Subcutaneous abdominal adipose tissue (tissue), 5 donors: Measurements from ENCODE around the gene C22orf23.

ENCODE experiments used
- H3K27ac ChIP-seq: one replicate; pipeline ENCODE4 v1.7.0; 2013; ENCODE audit warnings: low read depth, mild to moderate bottlenecking, inconsistent platforms, low read length, moderate library complexity
- H3K27me3 ChIP-seq, 5 donors: one replicate each; pipeline ENCODE4 v1.7.0; 2013; ENCODE audit warnings: low read length in 5 of 5, inconsistent platforms in 1 of 5; ENCODE audit not compliant: control insufficient read depth in 5 of 5, insufficient read depth in 4 of 5
- H3K36me3 ChIP-seq, 5 donors: one replicate each; pipeline ENCODE4 v1.7.0; 2013; ENCODE audit warnings: low read length in 5 of 5; ENCODE audit not compliant: control insufficient read depth in 5 of 5, insufficient read depth in 5 of 5
- H3K4me1 ChIP-seq, 5 donors: one replicate each; pipeline ENCODE4 v1.7.0; 2013; ENCODE audit warnings: low read length in 5 of 5, mild to moderate bottlenecking in 3 of 5, moderate library complexity in 1 of 5; ENCODE audit not compliant: control insufficient read depth in 5 of 5, insufficient read depth in 5 of 5
- H3K4me3 ChIP-seq, 5 donors: one replicate each; pipeline ENCODE4 v1.7.0; 2013; ENCODE audit warnings: low read length in 5 of 5, low read depth in 1 of 5
- H3K9ac ChIP-seq, 5 donors: one replicate each; pipeline ENCODE4 v1.7.0; 2013; ENCODE audit warnings: low read length in 5 of 5, mild to moderate bottlenecking in 4 of 5, moderate library complexity in 3 of 5
- H3K9me3 ChIP-seq, 5 donors: one replicate each; pipeline ENCODE4 v1.7.0; 2013; ENCODE audit warnings: low read length in 5 of 5; ENCODE audit not compliant: control insufficient read depth in 5 of 5
- donor health status: healthy.
- donor health status: healthy.
- donor health status: healthy.
- donor health status: healthy.
- donor health status: healthy.

C22orf23 gene

DNA sequence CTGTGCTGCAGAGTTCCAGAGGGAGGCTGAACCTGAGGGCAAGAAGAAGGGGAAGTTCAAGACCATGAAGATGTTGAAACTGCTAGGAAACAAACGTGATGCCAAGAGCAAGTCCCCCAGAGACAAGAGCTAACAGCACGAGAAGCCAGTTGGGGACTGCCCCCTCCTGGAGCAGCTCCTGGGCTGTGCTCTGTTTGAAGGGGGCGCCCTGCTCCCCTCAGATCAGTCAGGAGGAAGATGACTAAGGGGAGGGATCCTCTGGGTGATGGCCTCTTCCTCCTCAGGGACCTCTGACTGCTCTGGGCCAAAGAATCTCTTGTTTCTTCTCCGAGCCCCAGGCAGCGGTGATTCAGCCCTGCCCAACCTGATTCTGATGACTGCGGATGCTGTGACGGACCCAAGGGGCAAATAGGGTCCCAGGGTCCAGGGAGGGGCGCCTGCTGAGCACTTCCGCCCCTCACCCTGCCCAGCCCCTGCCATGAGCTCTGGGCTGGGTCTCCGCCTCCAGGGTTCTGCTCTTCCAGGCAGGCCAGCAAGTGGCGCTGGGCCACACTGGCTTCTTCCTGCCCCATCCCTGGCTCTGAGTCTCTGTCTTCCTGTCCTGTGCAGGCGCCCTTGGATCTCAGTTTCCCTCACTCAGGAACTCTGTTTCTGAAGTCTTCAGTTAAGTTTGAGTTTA lies 12.6 kb downstream of the C22orf23 start:
- H3K27me3 ChIP-seq = no peaks in the 10 kb centered on the region
- H3K36me3 ChIP-seq = peaks cover 0 to 55% (median 43%) of the 10 kb centered on the region in 5 donors

DNA sequence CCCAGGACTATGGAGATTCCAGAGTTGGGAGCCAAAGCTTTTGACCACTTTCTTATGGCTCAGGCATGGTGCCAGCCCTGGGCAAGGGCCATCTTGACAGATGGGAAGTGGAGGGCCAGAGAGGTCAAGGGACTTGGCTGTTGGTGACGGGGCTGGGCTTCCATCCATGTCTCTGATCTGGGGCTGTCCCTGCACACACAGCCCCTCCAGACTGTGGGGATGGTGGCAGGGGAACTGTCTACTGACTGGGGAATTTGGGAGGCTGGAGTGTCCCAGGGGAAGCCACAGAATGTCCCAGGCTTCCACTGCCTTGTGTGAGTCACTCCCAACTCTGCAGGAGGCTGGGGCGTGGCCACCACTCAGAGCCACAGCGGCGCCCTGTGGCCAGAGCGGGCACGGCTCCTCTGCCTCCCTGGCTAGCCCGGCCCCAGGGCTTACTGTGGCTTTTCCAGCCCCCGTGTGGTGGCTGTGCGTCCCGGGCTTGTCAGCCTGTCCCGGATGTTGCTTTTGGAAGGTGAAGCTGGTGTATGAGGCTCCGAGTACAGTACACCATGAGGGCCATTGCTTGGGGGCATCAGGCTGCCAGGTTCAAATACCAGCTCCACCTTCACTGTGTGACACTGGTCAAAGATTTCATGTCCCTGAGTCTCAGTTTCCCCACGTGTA lies 19.6 kb downstream of the C22orf23 start:
- H3K36me3 ChIP-seq = peaks cover 0 to 54% (median 34%) of the 10 kb centered on the region in 5 donors
- peak overlapping the region in 2 of 5 donors; percentile 0 to 43 for H3K9ac ChIP-seq
- no peaks in the 10 kb centered on the region for H3K9me3 ChIP-seq
- H3K27ac ChIP-seq = peak overlapping the region; percentile 91
- peaks cover 5 to 26% (median 15%) of the 10 kb centered on the region in 5 donors for H3K4me1 ChIP-seq
- peak overlapping the region in 1 of 5 donors; percentile 2 for H3K4me3 ChIP-seq
- H3K27me3 ChIP-seq = no peaks in the 10 kb centered on the region

More for the DNA sequence above, 12.6 kb downstream of the C22orf23 start:
- no peaks in the 10 kb centered on the region for H3K9me3 ChIP-seq
- no peak overlapping the region for H3K4me3 ChIP-seq
- H3K9ac ChIP-seq = peak overlapping the region in 1 of 5 donors; percentile 45
- H3K4me1 ChIP-seq = peaks cover 0 to 9% (median 7%) of the 10 kb centered on the region in 5 donors
- H3K27ac ChIP-seq = no peak overlapping the region

DNA sequence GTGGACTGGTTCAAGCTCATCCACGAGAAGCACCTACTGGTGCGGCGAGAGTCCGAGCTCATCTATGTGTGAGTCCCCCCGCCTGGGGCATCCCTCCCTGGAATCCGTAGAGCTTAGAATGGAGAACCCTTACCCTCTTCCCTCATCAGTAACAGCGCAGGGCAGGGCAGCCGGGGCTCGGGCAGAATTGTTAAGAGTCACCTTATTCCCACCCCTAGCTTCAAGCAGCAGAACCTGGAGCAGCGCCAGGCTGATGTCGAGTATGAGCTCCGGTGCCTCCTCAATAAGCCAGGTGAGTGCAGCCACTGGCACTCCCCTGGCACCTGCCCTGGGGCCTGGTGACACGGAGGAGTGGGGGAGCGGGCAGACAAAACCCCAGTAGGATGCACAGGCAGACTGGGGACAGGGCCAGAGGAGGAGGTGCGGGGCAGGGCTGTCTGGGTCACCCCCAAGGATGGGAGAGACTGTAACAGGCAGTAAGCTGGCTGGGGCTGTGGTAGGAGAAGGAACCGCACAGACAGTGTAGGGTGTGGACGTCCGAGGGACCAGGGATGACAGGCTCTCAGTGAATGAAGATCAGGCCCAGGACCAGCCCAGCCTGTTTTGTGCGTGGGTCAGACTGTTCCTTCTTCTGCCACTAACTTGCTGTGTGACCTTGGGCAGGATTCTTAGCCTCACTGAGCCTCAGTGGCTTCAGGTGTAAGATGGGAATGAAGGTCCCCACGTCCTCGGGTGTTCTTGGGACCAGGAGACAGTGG lies 20.4 kb downstream of the C22orf23 start:
- Histone ChIP-seq H3K27me3 (no peaks in the 10 kb centered on the region), H3K9ac (no peak overlapping the region), H3K4me3 (no peak overlapping the region), H3K36me3 (peaks cover 0 to 57% (median 37%) of the 10 kb centered on the region in 5 donors), H3K4me1 (peaks cover 5 to 26% (median 15%) of the 10 kb centered on the region in 5 donors), H3K27ac (peak overlapping the region; percentile 91), H3K9me3 (no peaks in the 10 kb centered on the region)

DNA sequence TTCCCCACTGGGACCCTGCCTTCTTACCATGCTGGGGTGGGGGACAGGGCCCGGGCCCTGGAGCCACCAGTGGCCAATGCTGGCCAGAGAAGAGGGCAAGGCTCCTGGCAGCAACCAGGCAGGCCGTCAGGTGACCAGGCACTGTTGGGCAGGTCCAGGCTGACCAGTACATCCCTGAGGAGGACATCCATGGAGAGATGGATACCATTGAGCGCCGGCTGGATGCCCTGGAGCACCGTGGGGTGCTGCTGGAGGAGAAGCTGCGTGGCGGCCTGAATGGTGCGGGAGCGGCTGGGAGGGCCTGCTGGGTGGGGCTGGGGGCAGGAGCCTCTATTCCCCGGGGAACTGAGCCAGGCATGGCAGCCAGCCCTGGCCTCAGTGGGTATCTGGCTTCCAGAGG lies 21.0 kb downstream of the C22orf23 start:
- H3K9ac ChIP-seq = no peak overlapping the region
- peak overlapping the region; percentile 91 for H3K27ac ChIP-seq
- H3K4me3 ChIP-seq = no peak overlapping the region
- H3K36me3 ChIP-seq = peaks cover 0 to 55% (median 38%) of the 10 kb centered on the region in 5 donors
- no peaks in the 10 kb centered on the region for H3K27me3 ChIP-seq
- H3K9me3 ChIP-seq = no peaks in the 10 kb centered on the region
- peaks cover 5 to 26% (median 15%) of the 10 kb centered on the region in 5 donors for H3K4me1 ChIP-seq

DNA sequence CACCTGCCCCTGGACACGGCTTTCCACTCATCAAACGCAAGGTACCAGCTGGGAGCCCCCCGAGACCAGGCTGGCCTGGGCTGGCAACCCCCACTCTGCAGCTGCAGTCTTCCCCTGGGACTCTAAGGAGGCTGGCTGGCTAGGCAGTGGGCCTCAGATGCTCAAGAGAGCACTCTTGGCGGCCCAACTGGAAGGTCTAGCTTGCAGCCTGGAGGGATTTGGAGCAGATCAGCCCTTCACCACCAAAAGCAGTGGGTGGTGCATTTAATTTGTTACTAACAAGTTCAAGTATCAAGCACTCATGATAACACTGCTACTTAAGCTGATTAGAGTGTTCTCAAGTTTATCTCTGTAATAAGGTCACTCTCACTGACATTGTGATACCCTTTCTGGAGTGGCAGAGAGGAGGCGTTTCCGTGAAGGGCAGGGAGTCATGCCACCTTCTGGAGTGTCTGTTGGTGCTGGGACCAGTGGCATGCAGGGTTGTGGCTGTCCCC lies 21.5 kb downstream of the C22orf23 start:
- Histone ChIP-seq H3K4me3 (no peak overlapping the region), H3K27ac (peak overlapping the region; percentile 91)

DNA sequence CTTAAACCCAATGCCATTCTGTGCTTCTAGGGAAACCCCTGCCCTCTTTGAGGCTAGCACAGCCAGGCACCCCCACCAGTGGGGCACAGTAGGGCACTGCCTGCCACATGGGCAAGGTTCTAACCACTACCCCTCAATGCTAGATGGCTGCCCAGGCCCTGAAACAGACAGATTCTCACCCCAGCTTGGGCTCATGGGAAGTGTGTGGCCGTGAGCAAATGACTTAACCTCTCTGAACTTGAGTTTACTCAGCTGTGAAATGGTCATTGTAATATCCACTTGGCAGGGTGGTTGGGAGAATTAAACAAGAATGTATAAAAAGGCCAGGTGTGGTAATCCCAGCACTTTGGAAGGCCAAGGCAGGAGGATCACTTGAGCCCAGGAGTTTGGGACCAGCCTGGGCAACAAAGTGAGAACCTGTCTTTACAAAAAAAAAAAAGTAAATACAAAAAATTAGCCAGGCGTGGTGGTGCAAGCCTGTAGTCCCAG lies 22.4 kb downstream of the C22orf23 start:
- Histone ChIP-seq H3K9ac (peak overlapping the region in 1 of 5 donors; percentile 56), H3K27me3 (no peaks in the 10 kb centered on the region), H3K36me3 (peaks cover 0 to 62% (median 48%) of the 10 kb centered on the region in 5 donors), H3K4me1 (peaks cover 5 to 26% (median 15%) of the 10 kb centered on the region in 5 donors), H3K4me3 (no peak overlapping the region), H3K27ac (peak overlapping the region; percentile 11), H3K9me3 (no peaks in the 10 kb centered on the region)

More for the DNA sequence above, 21.5 kb downstream of the C22orf23 start:
- Histone ChIP-seq H3K9ac (no peak overlapping the region), H3K9me3 (no peaks in the 10 kb centered on the region), H3K36me3 (peaks cover 0 to 57% (median 40%) of the 10 kb centered on the region in 5 donors), H3K27me3 (no peaks in the 10 kb centered on the region), H3K4me1 (peaks cover 5 to 26% (median 15%) of the 10 kb centered on the region in 5 donors)

DNA sequence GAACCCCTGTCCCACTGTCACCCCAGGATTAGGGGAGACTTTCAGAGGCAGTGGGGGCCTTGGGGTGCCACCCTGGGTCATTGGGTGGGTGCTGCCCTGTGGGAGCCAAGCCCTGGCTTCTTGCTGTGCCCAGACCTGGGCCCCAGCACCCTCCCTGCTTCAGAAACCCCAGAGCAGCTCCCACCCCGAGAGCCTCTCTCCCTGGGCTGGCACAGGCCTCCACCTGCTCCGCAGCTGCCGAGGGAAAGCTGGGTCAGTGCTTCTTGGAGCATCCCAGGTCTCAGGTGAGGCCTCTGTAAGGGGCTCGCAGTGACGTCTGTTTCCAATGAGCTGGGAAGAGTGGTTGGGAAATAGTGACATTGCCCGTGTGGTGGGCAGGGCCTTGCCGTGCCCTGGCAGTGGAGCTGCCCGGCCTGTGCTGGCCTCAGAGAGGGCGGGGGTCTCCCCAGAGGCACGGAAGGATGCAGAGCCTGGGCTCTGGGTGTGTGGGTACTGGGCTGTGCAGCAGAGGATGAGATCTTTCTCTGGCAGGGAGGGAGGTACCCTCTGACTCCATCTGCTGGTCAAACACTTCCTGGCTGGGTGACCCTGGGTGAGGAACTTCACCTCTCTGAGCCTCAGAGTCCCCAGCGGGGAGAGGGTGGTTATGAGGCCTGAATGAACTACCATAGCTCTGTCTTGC lies 23.0 kb downstream of the C22orf23 start:
- Histone ChIP-seq H3K9me3 (no peaks in the 10 kb centered on the region), H3K27me3 (no peaks in the 10 kb centered on the region), H3K27ac (peak overlapping the region; percentile 11), H3K4me3 (no peak overlapping the region), H3K36me3 (peaks cover 0 to 68% (median 54%) of the 10 kb centered on the region in 5 donors), H3K4me1 (peaks cover 5 to 26% (median 15%) of the 10 kb centered on the region in 5 donors), H3K9ac (peak overlapping the region in 1 of 5 donors; percentile 56)

DNA sequence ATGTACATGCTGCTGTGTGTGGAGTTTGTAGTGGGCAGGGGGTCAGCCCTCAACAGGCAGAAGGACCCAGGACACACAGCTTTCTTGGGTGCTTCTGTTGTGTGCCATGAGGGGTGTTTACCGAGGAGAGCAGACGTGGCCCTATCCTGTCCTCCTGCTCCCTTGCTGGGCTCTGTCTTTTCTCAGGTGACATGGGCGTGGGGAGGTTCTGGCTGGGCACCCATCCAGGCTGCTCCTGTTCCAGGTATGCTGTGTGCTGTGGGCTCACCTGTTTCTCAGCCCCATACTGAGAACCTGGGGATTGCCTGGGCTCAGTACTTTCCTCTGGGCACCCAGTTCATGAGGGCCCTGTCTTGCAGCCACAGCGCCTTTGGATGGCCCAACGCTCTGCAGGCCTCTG lies 24.0 kb downstream of the C22orf23 start:
- Histone ChIP-seq H3K4me1 (peaks cover 5 to 29% (median 20%) of the 10 kb centered on the region in 5 donors), H3K4me3 (no peak overlapping the region), H3K9ac (no peak overlapping the region), H3K27ac (no peak overlapping the region), H3K9me3 (no peaks in the 10 kb centered on the region), H3K36me3 (peaks cover 0 to 77% (median 60%) of the 10 kb centered on the region in 5 donors), H3K27me3 (no peaks in the 10 kb centered on the region)

DNA sequence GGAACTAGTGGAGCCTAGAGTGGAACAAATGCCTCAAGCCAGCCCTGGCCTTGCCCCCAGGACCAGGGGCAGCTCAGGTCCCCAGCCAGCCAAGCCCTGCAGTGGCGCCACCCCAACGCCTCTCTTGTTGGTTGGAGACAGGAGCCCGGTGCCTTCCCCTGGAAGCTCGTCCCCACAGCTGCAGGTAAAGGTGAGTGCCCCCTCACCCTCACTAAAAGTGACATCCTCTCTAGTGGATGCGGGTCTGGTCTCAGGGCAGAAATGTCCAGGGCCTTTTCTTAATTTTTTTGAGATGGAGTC lies 25.8 kb downstream of the C22orf23 start:
- H3K27me3 ChIP-seq = no peaks in the 10 kb centered on the region
- peaks cover 0 to 77% (median 64%) of the 10 kb centered on the region in 5 donors for H3K36me3 ChIP-seq
- H3K9me3 ChIP-seq = no peaks in the 10 kb centered on the region
- H3K27ac ChIP-seq = no peak overlapping the region
- H3K4me1 ChIP-seq = peaks cover 0 to 13% (median 5%) of the 10 kb centered on the region in 5 donors
- no peak overlapping the region for H3K4me3 ChIP-seq
- H3K9ac ChIP-seq = no peak overlapping the region
